Left lobe of liver (tissue), 2 donors: ENCODE measurements around the gene FAM162A. TPM values are rescaled to one million over a fixed set of nuclear protein-coding genes. Genes with fewer than 3 reads are reported as not detected.
"Not testable (repeated sequence)": the region's sequence is repeated elsewhere in the genome, so short reads cannot be mapped to it uniquely, and the experiment has no call there.

Source experiments
- ATAC-seq: fragments of 200-7000 bp; cut with Tn5 transposase; one replicate; pipeline ENCODE4 v1.9.1; 2020; ENCODE audit warnings: mild to moderate bottlenecking, moderate library complexity
- DNase-seq: peaks from one replicate; pipeline ENCODE4 v3.0.0-alpha.2; 2020; ENCODE audit warnings: low spot score
- total RNA-seq: library from RNA; stranded (reverse); gene quantifications from one replicate; pipeline ENCODE4 v1.2.1, GENCODE V29; 2021
- donor health status: DM: no; HTN: no; CAD: no; lungs with moderate emphysema.
- donor health status: DM: no; HTN: yes; CAD: no.

Gene FAM162A
- total RNA-seq, 1 donor from 2014 or later, result 49.9 TPM

GRCh38 chr3:122415104-122415744 is 31.2 kb downstream of the FAM162A start:
- DNase-seq (no peak), ATAC-seq (peak; percentile 32)

- DNase-seq (peak; percentile 99), ATAC-seq (peak; percentile 94)
Observed at GRCh38 chr3:122415762-122416654, 32.0 kb downstream of the FAM162A start, which contains the start of gene WDR5B. TSS of gene WDR5B (minus strand) at chr3:122416062. CDS start at chr3:122415528, 534 bp downstream.

- no peak for DNase-seq
Observed at GRCh38 chr3:122416966-122417365, 33.0 kb downstream of the FAM162A start.

DNA sequence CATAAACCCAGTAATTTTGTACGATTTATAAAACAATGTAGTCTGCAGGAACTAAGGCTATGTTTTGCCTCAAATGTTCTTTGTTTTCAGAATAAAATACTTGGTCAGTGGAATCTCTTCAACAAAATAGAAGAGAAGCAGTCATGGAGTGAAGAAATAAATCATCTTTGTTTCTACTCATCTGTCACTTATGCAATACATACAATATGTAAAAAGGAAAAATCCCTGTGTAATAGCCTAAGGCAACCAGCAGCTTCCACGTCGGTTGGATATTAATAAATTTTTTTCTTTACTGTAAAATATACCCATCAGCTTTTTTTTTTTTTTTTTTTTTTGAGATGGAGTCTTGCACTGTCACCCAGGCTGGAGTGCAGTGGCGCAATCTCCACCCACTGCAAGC is 37.1 kb downstream of the FAM162A start:
- ATAC-seq, result no peak
- DNase-seq, result no peak

More at GRCh38 chr3:122416966-122417365, 33.0 kb downstream of the FAM162A start:
- ATAC-seq, result no peak

DNA sequence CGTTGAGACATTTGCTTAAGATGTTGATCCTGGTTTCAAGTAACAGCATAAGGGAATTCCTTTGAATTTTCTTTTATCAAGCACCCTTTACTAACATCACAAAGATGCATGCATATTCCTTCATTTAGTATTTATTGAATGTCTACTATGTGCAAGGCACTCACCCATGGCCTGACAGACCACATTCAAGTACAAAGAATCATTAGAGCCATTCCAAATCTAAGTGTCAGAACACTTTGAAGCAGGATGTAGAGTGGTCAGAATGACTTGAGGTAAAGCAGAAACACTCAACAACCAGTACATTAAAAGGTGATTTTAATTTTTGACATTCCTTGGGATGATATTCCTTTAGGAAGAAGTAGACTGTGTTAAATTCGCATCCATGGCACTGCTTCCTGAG is 37.9 kb downstream of the FAM162A start:
- DNase-seq (no peak), ATAC-seq (no peak)

- DNase-seq (no peak), ATAC-seq (no peak)
Observed at GRCh38 chr3:122427857-122428471, 44.0 kb downstream of the FAM162A start.

- DNase-seq (no peak), ATAC-seq (no peak)
Observed at GRCh38 chr3:122430371-122430770, 46.4 kb downstream of the FAM162A start.

GRCh38 chr3:122435950-122436349 is 52.0 kb downstream of the FAM162A start:
- ATAC-seq (no peak), DNase-seq (no peak)

GRCh38 chr3:122443090-122443489 is 59.1 kb downstream of the FAM162A start:
- ATAC-seq (no peak), DNase-seq (no peak)

DNA sequence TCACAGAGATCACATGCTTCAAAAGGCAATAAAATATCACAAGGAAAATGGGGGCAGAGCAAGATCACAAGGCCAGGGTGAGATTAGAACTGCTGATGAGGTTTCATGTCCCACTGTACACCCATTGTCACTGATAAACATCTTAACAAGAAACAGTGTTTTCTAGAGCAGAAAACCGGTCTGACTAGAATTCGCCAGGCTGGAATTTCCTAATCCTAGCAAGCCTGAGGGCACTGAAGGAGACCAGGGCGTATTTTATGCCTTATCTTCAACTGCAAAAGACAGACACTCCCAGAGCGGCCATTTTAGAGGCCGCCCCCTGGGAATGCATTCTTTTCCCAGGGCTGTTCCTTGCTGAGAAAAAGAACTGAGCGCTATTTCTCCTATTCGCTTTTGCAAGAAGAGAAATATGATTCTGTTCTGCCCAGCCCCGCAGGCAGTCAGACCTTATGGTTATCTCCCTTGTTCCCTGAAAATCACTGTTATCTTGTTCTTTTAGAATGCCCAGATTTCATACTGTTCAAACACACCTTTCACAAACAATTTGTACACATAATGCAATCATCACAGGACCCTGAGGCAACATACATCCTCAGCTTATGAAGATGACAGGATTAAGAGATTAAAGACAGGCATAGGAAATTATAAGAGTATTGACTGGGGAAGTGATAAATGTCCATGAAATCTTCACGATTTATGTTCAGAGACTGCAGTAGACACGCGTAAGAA is 59.9 kb downstream of the FAM162A start:
- DNase-seq, result not testable (repeated sequence)
- ATAC-seq, result peak; percentile 55

GRCh38 chr3:122444491-122444887 is 60.5 kb downstream of the FAM162A start:
- DNase-seq, result not testable (repeated sequence)
- ATAC-seq, result peak; percentile 47

- ATAC-seq, DNase-seq: not testable (repeated sequence)
Observed at GRCh38 chr3:122448218-122448617, 64.2 kb downstream of the FAM162A start.

DNA sequence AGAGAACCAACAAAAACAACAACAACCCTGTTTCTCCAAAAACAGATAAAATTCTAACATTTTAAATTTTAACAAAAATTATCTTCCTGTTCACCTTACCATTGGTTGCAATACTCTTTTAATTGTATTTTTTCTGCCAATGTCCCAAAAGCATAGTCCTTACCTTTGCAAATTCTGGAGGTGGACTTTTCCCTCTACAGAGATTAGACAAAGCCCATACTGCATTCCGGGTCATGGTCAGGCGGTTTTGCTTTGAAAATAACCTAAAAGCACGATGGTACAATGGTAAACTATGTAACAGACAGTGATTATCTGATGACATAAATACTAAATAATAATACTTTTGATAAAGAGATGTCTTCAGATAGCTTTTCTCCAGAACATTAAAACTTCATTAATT is 67.4 kb downstream of the FAM162A start:
- no peak for DNase-seq
- peak; percentile 67 for ATAC-seq

DNA sequence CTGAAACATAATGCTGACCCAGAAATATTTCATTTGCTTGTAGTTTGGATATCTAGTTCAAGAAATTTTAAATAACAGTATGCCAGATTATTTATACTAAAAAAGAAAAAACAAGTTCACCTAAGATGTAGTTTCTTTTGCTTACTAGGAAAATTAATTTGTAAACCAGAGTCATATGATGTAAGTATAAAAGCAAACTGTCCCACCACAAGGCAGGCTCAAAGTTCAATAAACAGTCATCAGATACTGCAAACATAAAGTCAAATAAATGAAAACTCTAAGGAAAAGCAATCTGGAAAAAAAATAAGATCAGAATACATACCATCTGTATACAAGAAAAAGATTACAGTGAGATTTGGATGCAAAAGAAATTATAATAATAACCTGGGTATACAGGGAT is 72.1 kb downstream of the FAM162A start:
- peak; percentile 71 for ATAC-seq
- DNase-seq, result no peak

GRCh38 chr3:122457706-122458105 is 73.7 kb downstream of the FAM162A start:
- DNase-seq, result no peak
- peak; percentile 32 for ATAC-seq

GRCh38 chr3:122458992-122459391 is 75.0 kb downstream of the FAM162A start:
- DNase-seq (no peak), ATAC-seq (peak; percentile 30)

- ATAC-seq (peak; percentile 84), DNase-seq (no peak)
Observed at GRCh38 chr3:122461806-122462205, 77.8 kb downstream of the FAM162A start.
